ENCODE results near the gene TMEM156. TPM values are rescaled to one million over a fixed set of nuclear protein-coding genes. Genes with fewer than 3 reads are reported as not detected.
A peak's percentile ranks its signal among the peaks of the same experiment; 100 is the strongest.

The TMEM156 gene
- total and polyA plus RNA-seq, 2 experiments from 2014 or later, result not detected

GRCh38 chr4:38965866-38966265 is 66.3 kb downstream of the TMEM156 start (continued):
- TF ChIP-seq ZNF462 (CRISPR knock-in tag; IDR thresholded peaks at IDR 0.05) (no peak), ETS1 (IDR thresholded peaks at IDR 0.05) (no peak), ZNF114 (CRISPR knock-in tag; IDR thresholded peaks at IDR 0.05) (no peak), NANOG (IDR thresholded peaks at IDR 0.05; ENCODE audit: borderline replicate concordance) (no peak), EZH2phosphoT487 (IDR thresholded peaks at IDR 0.05; ENCODE audit: unreplicated experiment) (no peak)

GRCh38 chr4:38964942-38965775 is 67.0 kb downstream of the TMEM156 start:
- H3K4me3 Mint-ChIP-seq, result no peak overlapping the region
- no peak for ATAC-seq
- TF ChIP-seq POLR2AphosphoS5 (IDR thresholded peaks at IDR 0.05; ENCODE audit: low read depth) (no peak), ZNF462 (CRISPR knock-in tag; IDR thresholded peaks at IDR 0.05) (no peak)

More at GRCh38 chr4:38964942-38965775, 67.0 kb downstream of the TMEM156 start:
- no peak overlapping the region for H3K4me3 ChIP-seq
- H3F3A ChIP-seq (replicated peaks; ENCODE audit: low read depth), result no peaks in the 10 kb centered on the region
- no peaks in the 10 kb centered on the region for H3K9me3 Mint-ChIP-seq
- H3K27ac Mint-ChIP-seq, result peak overlapping the region; percentile 36; the same call in 1 of the 2 replicates
- H2AFZ ChIP-seq, result no peak overlapping the region
- H3K27me3 ChIP-seq (ENCODE audit: insufficient read depth), result no peaks in the 10 kb centered on the region
- H3K27me3 Mint-ChIP-seq (ENCODE audit: insufficient read depth, low read depth, poor library complexity), result peaks cover 1% of the 10 kb centered on the region
- H3K4me1 Mint-ChIP-seq, result no peaks in the 10 kb centered on the region
- peaks cover 15% of the 10 kb centered on the region for H3K9me2 ChIP-seq (ENCODE audit: insufficient read depth)
- H3K4me2 ChIP-seq, result no peak overlapping the region
- no peaks in the 10 kb centered on the region for H3K36me3 ChIP-seq (ENCODE audit: insufficient read depth)
- H3K27ac ChIP-seq (ENCODE audit: low read depth), result no peak overlapping the region
- no peaks in the 10 kb centered on the region for H3K79me2 ChIP-seq (replicated peaks; ENCODE audit: insufficient read depth)
- no peaks in the 10 kb centered on the region for H4K20me1 ChIP-seq (replicated peaks; ENCODE audit: insufficient read depth)
- H3K36me3 Mint-ChIP-seq (ENCODE audit: low read depth), result no peaks in the 10 kb centered on the region
- no peaks in the 10 kb centered on the region; the same call in 1 of the 2 replicates for H3K4me1 ChIP-seq (ENCODE audit: insufficient read depth)
- no peak for DNase-seq (ENCODE audit: low spot score)
